Hepatocyte (in vitro differentiated cells): ENCODE results near the gene TPSG1. TPM values are rescaled to one million over a fixed set of nuclear protein-coding genes. Genes with fewer than 3 reads are reported as not detected.
A peak's percentile ranks its signal among the peaks of the same experiment; 100 is the strongest.
"Not testable (repeated sequence)": the region's sequence is repeated elsewhere in the genome, so short reads cannot be mapped to it uniquely, and the experiment has no call there.

ENCODE experiments used
- DNase-seq: peaks from one replicate; pipeline ENCODE4 v3.0.0-alpha.2; 2016; ENCODE audit warnings: low spot score
- H2AFZ ChIP-seq: fragments of 200-600 bp; sonication (generic); 2 replicates; pipeline ENCODE4 v1.6.0; 2016; ENCODE audit warnings: antibody characterized with exemption, mild to moderate bottlenecking
- H3K27ac ChIP-seq: fragments of 200-600 bp; sonication (generic); 2 replicates; pipeline ENCODE4 v1.5.1; 2016; ENCODE audit warnings: mild to moderate bottlenecking
- H3K27me3 ChIP-seq: fragments of 200-600 bp; sonication (generic); 2 replicates; pipeline ENCODE4 v1.6.1; 2016
- H3K36me3 ChIP-seq: fragments of 200-600 bp; sonication (generic); replicated peaks from 2 replicates; pipeline ENCODE4 v1.5.1; 2016; ENCODE audit warnings: low read depth; ENCODE audit not compliant: insufficient read depth
- H3K4me1 ChIP-seq: fragments of 200-600 bp; sonication (generic); 2 replicates; pipeline ENCODE4 v1.5.1; 2016; ENCODE audit warnings: mild to moderate bottlenecking, moderate library complexity; ENCODE audit not compliant: insufficient read depth
- H3K4me2 ChIP-seq: fragments of 200-600 bp; sonication (generic); 2 replicates; pipeline ENCODE4 v1.6.0; 2016
- H3K4me3 ChIP-seq: fragments of 200-600 bp; sonication (generic); 2 replicates; pipeline ENCODE4 v1.5.1; 2016; ENCODE audit warnings: mild to moderate bottlenecking
- H3K79me2 ChIP-seq: fragments of 200-600 bp; sonication (generic); 2 replicates; pipeline ENCODE4 v1.6.0; 2017; ENCODE audit warnings: mild to moderate bottlenecking
- H3K9me2 ChIP-seq: fragments of 200-600 bp; sonication (generic); replicated peaks from 2 replicates; pipeline ENCODE4 v1.6.0; 2017; ENCODE audit warnings: mild to moderate bottlenecking; ENCODE audit not compliant: insufficient read depth
- H3K9me3 ChIP-seq: fragments of 200-600 bp; sonication (generic); 2 replicates; pipeline ENCODE4 v1.5.1; 2016; ENCODE audit warnings: low read depth, mild to moderate bottlenecking
- H4K20me1 ChIP-seq: fragments of 200-600 bp; sonication (generic); 2 replicates; pipeline ENCODE4 v1.6.0; 2016; ENCODE audit warnings: mild to moderate bottlenecking; ENCODE audit not compliant: insufficient read depth, poor library complexity, severe bottlenecking
- CTCF ChIP-seq: fragments of 200-600 bp; sonication (generic); IDR thresholded peaks from 2 replicates; pipeline ENCODE4 v1.5.1; 2016; ENCODE audit warnings: antibody characterized with exemption, mild to moderate bottlenecking; ENCODE audit not compliant: poor library complexity
- EZH2 ChIP-seq: fragments of 200-600 bp; sonication (generic); IDR thresholded peaks from 2 replicates; pipeline ENCODE4 v1.6.1; 2016; ENCODE audit warnings: antibody characterized with exemption, mild to moderate bottlenecking, borderline replicate concordance
- EZH2phosphoT487 ChIP-seq: fragments of 200-600 bp; sonication (generic); IDR thresholded peaks from one replicate; pipeline ENCODE4 v1.6.1; 2018; ENCODE audit warnings: antibody characterized with exemption, mild to moderate bottlenecking, low read depth, moderate library complexity; ENCODE audit not compliant: unreplicated experiment, severe bottlenecking
- WGBS: methylation state at CpG from one replicate; pipeline ENCODE4 v1.1.6; 2016; ENCODE audit warnings: low lambda C conversion rate; ENCODE audit errors: missing lambda C conversion rate; 5-methylcytosine and 5-hydroxymethylcytosine counted together
- polyA plus RNA-seq: library from polyadenylated mRNA; unstranded; fragments of >200 nt; fragmentation: Nextera tagmentation; extraction: Ambion mirVana; gene quantifications from 2 replicates; pipeline ENCODE4 v1.2.1, GENCODE V29; 2016
- total RNA-seq: library from RNA; depleted of rRNA; stranded (reverse); fragments of >200 nt; gene quantifications from 2 replicates; pipeline ENCODE4 v1.2.3, GENCODE V29; 2014

Gene TPSG1
- total and polyA plus RNA-seq, 2 experiments from 2014 or later = 0.67 to 2.0 TPM

- 94% methylated on average over 12 of the region's 12 CpGs for WGBS
- no peaks in the 10 kb centered on the region for H4K20me1 ChIP-seq
- TF ChIP-seq EZH2 (no peak), CTCF (no peak), EZH2phosphoT487 (no peak)
- H3K9me3 ChIP-seq = no peaks in the 10 kb centered on the region
- H3K9me2 ChIP-seq = no peaks in the 10 kb centered on the region
- no peak for DNase-seq
- H3K36me3 ChIP-seq = no peaks in the 10 kb centered on the region
- H3K79me2 ChIP-seq = no peaks in the 10 kb centered on the region
- H3K27me3 ChIP-seq = no peaks in the 10 kb centered on the region
- H3K4me1 ChIP-seq = no peaks in the 10 kb centered on the region
- no peak overlapping the region for H3K27ac ChIP-seq
- no peak overlapping the region for H3K4me2 ChIP-seq
- H3K4me3 ChIP-seq = no peak overlapping the region
- H2AFZ ChIP-seq = no peak overlapping the region
Observed at GRCh38 chr16:1244881-1245280, 19.8 kb upstream of the TPSG1 start.

GRCh38 chr16:1243907-1244850 lies 19.1 kb upstream of the TPSG1 start:
- H3K27ac ChIP-seq, H3K4me1 ChIP-seq, H3K36me3 ChIP-seq, H4K20me1 ChIP-seq, H3K9me3 ChIP-seq, H3K9me2 ChIP-seq, H2AFZ ChIP-seq, H3K4me3 ChIP-seq, H3K27me3 ChIP-seq, H3K79me2 ChIP-seq, H3K4me2 ChIP-seq: not testable (repeated sequence)
- 87% methylated on average over 24 of the region's 32 CpGs for WGBS
- DNase-seq = peak; percentile 14

DNA sequence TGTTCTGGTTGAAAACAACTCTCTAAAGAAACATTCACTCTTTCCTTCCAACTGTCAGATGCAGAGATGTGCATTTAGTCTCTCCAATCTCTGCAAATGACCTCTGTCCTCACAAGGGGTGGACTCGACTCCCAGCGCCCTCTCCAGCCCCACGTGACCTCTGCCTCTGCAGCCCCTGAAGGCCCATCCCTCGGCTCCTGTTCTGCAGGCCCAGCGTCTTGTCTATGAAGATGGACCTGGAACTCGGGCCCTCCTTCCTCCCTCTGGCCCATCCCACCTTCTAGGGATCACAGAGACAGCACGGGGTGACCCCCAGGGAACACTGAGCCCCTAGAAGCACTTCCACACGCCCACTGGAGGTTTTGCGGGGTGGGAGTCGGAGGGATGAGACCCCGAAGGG lies 18.3 kb upstream of the TPSG1 start:
- not testable (repeated sequence) for H3K4me3 ChIP-seq, H3K27ac ChIP-seq, H3K9me2 ChIP-seq, H3K27me3 ChIP-seq, DNase-seq, H4K20me1 ChIP-seq, H3K9me3 ChIP-seq, H2AFZ ChIP-seq, H3K36me3 ChIP-seq, H3K79me2 ChIP-seq, H3K4me1 ChIP-seq, H3K4me2 ChIP-seq
- 61% methylated on average over 7 of the region's 11 CpGs for WGBS

DNA sequence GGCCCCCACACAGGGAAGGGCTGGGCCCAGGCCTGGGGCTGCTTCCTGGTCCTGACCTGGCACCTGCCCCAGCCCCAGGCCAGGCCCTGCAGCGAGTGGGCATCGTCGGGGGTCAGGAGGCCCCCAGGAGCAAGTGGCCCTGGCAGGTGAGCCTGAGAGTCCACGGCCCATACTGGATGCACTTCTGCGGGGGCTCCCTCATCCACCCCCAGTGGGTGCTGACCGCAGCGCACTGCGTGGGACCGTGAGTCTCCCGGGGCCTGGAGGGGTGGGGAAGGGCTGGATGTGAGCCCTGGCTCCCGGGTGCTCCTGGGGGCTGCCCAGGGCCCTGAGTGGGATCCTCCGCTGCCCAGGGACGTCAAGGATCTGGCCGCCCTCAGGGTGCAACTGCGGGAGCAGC lies 16.0 kb upstream of the TPSG1 start:
- H3K36me3 ChIP-seq, H3K4me3 ChIP-seq: not testable (repeated sequence)
- 89% methylated on average over 8 of the region's 15 CpGs for WGBS

DNA sequence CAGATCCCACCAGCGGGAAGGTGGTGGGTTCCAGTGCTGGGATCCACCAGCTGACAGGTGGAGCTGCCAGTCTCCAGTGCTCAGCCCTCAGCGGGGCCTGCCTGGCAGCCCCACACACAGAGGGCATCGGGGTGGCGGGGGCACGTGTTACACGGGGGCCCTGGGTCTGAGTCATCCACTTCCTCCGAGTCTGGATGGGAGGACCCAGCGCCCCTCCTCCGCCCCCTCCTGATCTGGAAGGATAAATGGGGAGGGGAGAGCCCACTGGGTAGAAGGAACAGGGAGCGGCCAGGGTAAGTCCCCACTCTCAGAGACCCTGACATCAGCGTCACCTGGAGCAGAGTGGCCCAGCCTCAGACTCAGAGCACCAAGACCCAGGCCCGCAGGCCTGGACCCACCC lies 15.4 kb upstream of the TPSG1 start, which contains the start of gene TPSAB1:
Gene TPSAB1 (plus strand): TSS at position 270 of the 400 bp plus-strand sequence. CDS start 234 bp downstream, outside the sequence.
- WGBS = no CpG with 5 or more reads among the region's 12 CpGs
- H3K79me2 ChIP-seq, H3K4me2 ChIP-seq, H2AFZ ChIP-seq, H3K4me3 ChIP-seq, H3K27me3 ChIP-seq, H4K20me1 ChIP-seq, DNase-seq, H3K9me3 ChIP-seq, H3K27ac ChIP-seq, H3K4me1 ChIP-seq, H3K36me3 ChIP-seq, H3K9me2 ChIP-seq: not testable (repeated sequence)

More for the DNA sequence above, 16.0 kb upstream of the TPSG1 start:
- H2AFZ ChIP-seq, H3K79me2 ChIP-seq, H3K27ac ChIP-seq, H3K4me1 ChIP-seq, H3K9me3 ChIP-seq, H3K4me2 ChIP-seq, DNase-seq, H3K27me3 ChIP-seq, H3K9me2 ChIP-seq, H4K20me1 ChIP-seq: not testable (repeated sequence)

DNA sequence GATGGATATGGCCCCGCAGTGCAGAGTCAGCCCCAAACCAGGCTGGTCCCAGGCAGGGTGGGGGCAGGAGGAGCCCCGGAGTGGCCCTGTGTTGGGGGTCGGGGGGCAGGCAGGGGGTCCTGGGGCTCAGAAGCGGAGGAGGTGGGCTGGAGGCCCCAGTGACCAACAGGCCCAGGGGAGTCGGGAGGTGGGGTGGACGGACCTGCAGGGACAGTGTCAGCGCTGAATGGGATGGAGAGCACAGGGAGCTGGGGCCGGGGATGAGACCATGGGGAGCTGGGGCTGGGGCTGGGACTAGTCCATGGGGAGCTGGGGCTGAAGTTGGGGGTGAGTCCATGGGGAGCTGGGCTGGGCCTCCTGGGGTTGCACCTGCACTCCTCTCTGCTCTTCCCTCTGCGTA lies 14.5 kb upstream of the TPSG1 start:
- H4K20me1 ChIP-seq, H3K9me2 ChIP-seq, H3K27me3 ChIP-seq, H3K4me3 ChIP-seq, H3K4me2 ChIP-seq, H3K27ac ChIP-seq, DNase-seq, H3K4me1 ChIP-seq, H3K79me2 ChIP-seq, H2AFZ ChIP-seq, H3K9me3 ChIP-seq, H3K36me3 ChIP-seq: not testable (repeated sequence)
- WGBS = 88% methylated on average over 1 of the region's 9 CpGs

GRCh38 chr16:1238909-1239308 lies 13.8 kb upstream of the TPSG1 start:
- H3K79me2 ChIP-seq, H3K36me3 ChIP-seq, H4K20me1 ChIP-seq, H3K27ac ChIP-seq, H3K9me2 ChIP-seq, DNase-seq, H3K4me3 ChIP-seq, H3K4me1 ChIP-seq, H3K9me3 ChIP-seq, H3K27me3 ChIP-seq, H3K4me2 ChIP-seq, H2AFZ ChIP-seq: not testable (repeated sequence)
- 88% methylated on average over 14 of the region's 23 CpGs for WGBS
